IMR-90 (cell line): ENCODE measurements around the gene GUCY1A2. TPM values are rescaled to one million over a fixed set of nuclear protein-coding genes. Genes with fewer than 3 reads are reported as not detected.

Experiments
- ATAC-seq: fragments of 200-7000 bp; cut with Tn5 transposase; 2 replicates; pipeline ENCODE4 v1.9.1; 2020; ENCODE audit warnings: low read depth, mild to moderate bottlenecking, moderate library complexity
- BruUV-seq: library from RNA; stranded (reverse); fragments of 400-500 nt; replicated peaks from 2 replicates; lab custom pipeline; 2021; lab: Mats Ljungman, UMichigan
- CTCF ChIA-PET: fragments of 300-600 bp; formaldehyde crosslinking; extraction: SDS; loops from one replicate; lab custom pipeline; 2021; ENCODE audit warnings: antibody characterized with exemption; lab: Yijun Ruan, JAX
- POLR2A ChIA-PET: fragments of 300-600 bp; sonication (Branson Sonifier 250); formaldehyde crosslinking; loops from one replicate; lab custom pipeline; 2022; ENCODE audit warnings: antibody characterized with exemption; ENCODE audit not compliant: unreplicated experiment; lab: Charles Lee
- DNase-seq: peaks from one replicate; pipeline ENCODE4 v3.0.0; 2013
- H2AFZ ChIP-seq: replicated peaks from 2 replicates; pipeline ENCODE3; 2013; ENCODE audit warnings: low read length, mild to moderate bottlenecking; ENCODE audit not compliant: poor library complexity
- H2AK5ac ChIP-seq: 2 replicates; pipeline ENCODE4 v1.6.1; 2013; ENCODE audit warnings: low read depth, low read length, inconsistent platforms
- H2AK9ac ChIP-seq: replicated peaks from 2 replicates; pipeline ENCODE3; 2013; ENCODE audit warnings: mild to moderate bottlenecking, low read depth, low read length, moderate library complexity; ENCODE audit not compliant: poor library complexity
- H2BK120ac ChIP-seq: 2 replicates; pipeline ENCODE4 v1.6.1; 2013; ENCODE audit warnings: low read depth, low read length, inconsistent platforms
- H2BK15ac ChIP-seq: 3 replicates; pipeline ENCODE4 v1.6.1; 2013; ENCODE audit warnings: low read depth, low read length, inconsistent platforms
- H2BK20ac ChIP-seq: 2 replicates; pipeline ENCODE4 v1.6.1; 2013; ENCODE audit warnings: low read depth, mild to moderate bottlenecking, inconsistent platforms, low read length, moderate library complexity
- H2BK5ac ChIP-seq: 2 replicates; pipeline ENCODE4 v1.6.1; 2013; ENCODE audit warnings: mild to moderate bottlenecking, low read depth, low read length, inconsistent platforms; ENCODE audit not compliant: poor library complexity, severe bottlenecking
- H3K14ac ChIP-seq: replicated peaks from 2 replicates; pipeline ENCODE4 v1.6.1; 2013; ENCODE audit warnings: low read depth, low read length, inconsistent platforms
- H3K18ac ChIP-seq: 2 replicates; pipeline ENCODE4 v1.6.1; 2013; ENCODE audit warnings: low read depth, low read length, control low read depth
- H3K23ac ChIP-seq: 2 replicates; pipeline ENCODE4 v1.6.1; 2013; ENCODE audit warnings: low read depth, low read length, inconsistent platforms
- H3K27ac ChIP-seq: 2 replicates; pipeline ENCODE4 v1.5.1; 2013; ENCODE audit warnings: mild to moderate bottlenecking, control low read depth, low read length; ENCODE audit not compliant: insufficient read depth
- H3K27me3 ChIP-seq: 2 replicates; pipeline ENCODE4 v1.6.1; 2013; ENCODE audit warnings: low read length; ENCODE audit not compliant: control insufficient read depth, insufficient read depth
- H3K36me3 ChIP-seq: 2 replicates; pipeline ENCODE4 v1.6.1; 2013; ENCODE audit warnings: low read length, mixed read lengths; ENCODE audit not compliant: control insufficient read depth, insufficient read depth
- H3K4ac ChIP-seq: 2 replicates; pipeline ENCODE4 v1.6.1; 2013; ENCODE audit warnings: low read depth, low read length, inconsistent platforms
- H3K4me1 ChIP-seq: 2 replicates; pipeline ENCODE4 v1.6.1; 2013; ENCODE audit warnings: low read length, mixed read lengths; ENCODE audit not compliant: control insufficient read depth, insufficient read depth
- H3K4me2 ChIP-seq: 2 replicates; pipeline ENCODE4 v1.6.1; 2013; ENCODE audit warnings: low read depth, mild to moderate bottlenecking, control low read depth, low read length, moderate library complexity
- H3K4me3 ChIP-seq: 2 replicates; pipeline ENCODE4 v1.5.1; 2013; ENCODE audit warnings: low read depth, mild to moderate bottlenecking, control low read depth, low read length, moderate library complexity; ENCODE audit not compliant: insufficient read depth
- H3K56ac ChIP-seq: 2 replicates; pipeline ENCODE4 v1.6.1; 2013; ENCODE audit warnings: low read length, inconsistent platforms; ENCODE audit not compliant: insufficient read depth; ENCODE audit errors: extremely low read depth
- H3K79me1 ChIP-seq, 2 experiments: 2 replicates each; pipeline ENCODE4 v1.6.1; 2013; ENCODE audit warnings: low read length in 2 of 2, inconsistent platforms in 1 of 2, low read depth in 1 of 2
- H3K9ac ChIP-seq: 2 replicates; pipeline ENCODE4 v1.6.1; 2013; ENCODE audit warnings: low read depth, low read length, control low read depth
- H3K9me1 ChIP-seq: 2 replicates; pipeline ENCODE4 v1.6.1; 2013; ENCODE audit warnings: low read length, inconsistent platforms; ENCODE audit not compliant: insufficient read depth
- H3K9me3 ChIP-seq: 2 replicates; pipeline ENCODE4 v1.6.1; 2013; ENCODE audit warnings: low read length; ENCODE audit not compliant: control insufficient read depth, insufficient read depth
- H4K20me1 ChIP-seq: 2 replicates; pipeline ENCODE4 v1.6.1; 2013; ENCODE audit warnings: low read length, inconsistent platforms; ENCODE audit not compliant: insufficient read depth
- H4K5ac ChIP-seq: 2 replicates; pipeline ENCODE4 v1.6.1; 2013; ENCODE audit warnings: mild to moderate bottlenecking, low read depth, low read length, control low read depth
- H4K8ac ChIP-seq, 2 experiments: 2 replicates each; pipeline ENCODE4 v1.6.1; 2013; ENCODE audit warnings: low read depth in 2 of 2, low read length in 2 of 2, control low read depth in 1 of 2, inconsistent platforms in 1 of 2
- H4K91ac ChIP-seq: 2 replicates; pipeline ENCODE4 v1.6.1; 2013; ENCODE audit warnings: low read depth, low read length, inconsistent platforms; ENCODE audit not compliant: insufficient read depth
- BHLHE40 ChIP-seq: fragments of 150-350 bp; IDR thresholded peaks from 2 replicates; pipeline ENCODE4 v1.6.1; 2016; ENCODE audit warnings: mild to moderate bottlenecking, low read depth, low read length
- CEBPB ChIP-seq: IDR thresholded peaks from 2 replicates; pipeline ENCODE4 v1.6.1; 2012; ENCODE audit warnings: low read depth, low read length, improper control_type of control experiment
- CHD1 ChIP-seq: IDR thresholded peaks from 2 replicates; pipeline ENCODE4 v1.6.1; 2012; ENCODE audit warnings: low read depth, low read length, improper control_type of control experiment
- CTCF ChIP-seq: conservative IDR thresholded peaks from 2 replicates; pipeline ENCODE4 v1.5.1; 2012; ENCODE audit warnings: mild to moderate bottlenecking, low read depth, low read length, improper control_type of control experiment
- ELK1 ChIP-seq: fragments of 150-350 bp; IDR thresholded peaks from 2 replicates; pipeline ENCODE4 v1.6.1; 2016; ENCODE audit warnings: low read depth, mild to moderate bottlenecking, low read length, moderate library complexity, borderline replicate concordance
- FOS ChIP-seq: fragments of 150-350 bp; IDR thresholded peaks from 2 replicates; pipeline ENCODE4 v1.6.1; 2016; ENCODE audit warnings: low read depth, low read length
- MAFK ChIP-seq: IDR thresholded peaks from 2 replicates; pipeline ENCODE4 v1.6.1; 2012; ENCODE audit warnings: low read depth, low read length, improper control_type of control experiment
- MAZ ChIP-seq: IDR thresholded peaks from 2 replicates; pipeline ENCODE4 v1.6.1; 2012; ENCODE audit warnings: low read depth, mild to moderate bottlenecking, low read length, improper control_type of control experiment, moderate library complexity, borderline replicate concordance
- MXI1 ChIP-seq: IDR thresholded peaks from 2 replicates; pipeline ENCODE4 v1.6.1; 2012; ENCODE audit warnings: low read depth, mild to moderate bottlenecking, low read length, moderate library complexity, borderline replicate concordance
- NFE2L2 ChIP-seq: fragments of 150-350 bp; IDR thresholded peaks from 2 replicates; pipeline ENCODE4 v1.6.1; 2016; ENCODE audit warnings: low read depth, mild to moderate bottlenecking, low read length
- POLR2A ChIP-seq: IDR thresholded peaks from 2 replicates; pipeline ENCODE4 v1.6.1; 2012; ENCODE audit warnings: mild to moderate bottlenecking, low read depth, low read length
- RAD21 ChIP-seq: IDR thresholded peaks from 2 replicates; pipeline ENCODE4 v1.6.1; 2012; ENCODE audit warnings: low read length, improper control_type of control experiment
- RCOR1 ChIP-seq: IDR thresholded peaks from 2 replicates; pipeline ENCODE4 v1.6.1; 2012; ENCODE audit warnings: mild to moderate bottlenecking, low read length, improper control_type of control experiment; ENCODE audit not compliant: insufficient replicate concordance
- RFX5 ChIP-seq: IDR thresholded peaks from 2 replicates; pipeline ENCODE4 v1.8.0; 2012; ENCODE audit warnings: low read depth, mild to moderate bottlenecking, low read length, moderate library complexity
- SMC3 ChIP-seq: fragments of 150-350 bp; IDR thresholded peaks from 2 replicates; pipeline ENCODE4 v1.6.1; 2016; ENCODE audit warnings: low read depth, mild to moderate bottlenecking, antibody characterized with exemption, low read length, moderate library complexity
- USF2 ChIP-seq: fragments of 150-350 bp; IDR thresholded peaks from 2 replicates; pipeline ENCODE4 v1.6.1; 2017; ENCODE audit warnings: mild to moderate bottlenecking, antibody characterized with exemption, low read length, low read depth
- WGBS, 2 experiments: methylation state at CpG; one replicate each; pipeline versions ENCODE4 v1.1.5 to v1.1.7; 2013; ENCODE audit warnings: missing lambda C conversion rate in 2 of 2; ENCODE audit not compliant: insufficient read length in 1 of 2; ENCODE audit errors: extremely low coverage in 2 of 2; 5-methylcytosine and 5-hydroxymethylcytosine counted together
- dilution Hi-C: fragments of 300-500 bp; cut with HindIII; formaldehyde crosslinking; loops from one replicate; pipeline ENCODE4 v1.14.3; 2018; ENCODE audit warnings: low sequenced_read_pairs; ENCODE audit not compliant: unreplicated experiment
- in situ Hi-C: fragments of 300-500 bp; cut with MboI; formaldehyde crosslinking; loops from 3 replicates; pipeline ENCODE4 v1.14.3; 2019; ENCODE audit warnings: low sequenced_read_pairs, inconsistent platforms, mixed read lengths
- intact Hi-C: fragments of 100-400 bp; cut with micrococcal nuclease; formaldehyde crosslinking; loops from 2 replicates; pipeline ENCODE4 v1.10.0; 2022
- polyA plus RNA-seq, 3 experiments: library from polyadenylated mRNA; depleted of rRNA; stranded (reverse); fragments of >200 nt; gene quantifications; 2 replicates each; pipeline ENCODE4 v1.2.3, GENCODE V29; 2012; ENCODE audit warnings: low replicate concordance in 1 of 3
- total RNA-seq: library from RNA; depleted of rRNA; stranded (reverse); fragments of >200 nt; gene quantifications from 2 replicates; pipeline ENCODE4 v1.2.3, GENCODE V29; 2012

GUCY1A2 gene
- total and polyA plus RNA-seq, 2 of the 4 experiments (the other 2 are of a cell fraction) = under 0.01 to 0.03 TPM

GRCh38 chr11:106997227-106997626, 21.0 kb downstream of the GUCY1A2 start:
- in situ Hi-C loops (no loop called here), dilution Hi-C loops (no loop called here), intact Hi-C loops (no loop called here)
- Histone ChIP-seq H2BK5ac (no peak overlapping the region), H3K4ac (no peak overlapping the region), H3K56ac (no peak overlapping the region), H2AK5ac (no peak overlapping the region), H2BK15ac (no peak overlapping the region), H3K36me3 (no peaks in the 10 kb centered on the region), H3K9ac (no peak overlapping the region), H4K20me1 (no peaks in the 10 kb centered on the region), H3K18ac (no peak overlapping the region), H3K23ac (no peak overlapping the region), H3K27ac (no peak overlapping the region), H4K91ac (no peak overlapping the region), H3K27me3 (no peaks in the 10 kb centered on the region), H3K4me3 (no peak overlapping the region), H4K5ac (no peak overlapping the region), H3K79me1 (no peaks in the 10 kb centered on the region), H2AFZ (no peak overlapping the region), H4K8ac (no peak overlapping the region), H3K9me1 (no peaks in the 10 kb centered on the region), H3K14ac (no peak overlapping the region), H3K9me3 (no peaks in the 10 kb centered on the region), H3K4me2 (no peak overlapping the region), H2BK20ac (no peak overlapping the region), H3K4me1 (no peaks in the 10 kb centered on the region), H2BK120ac (no peak overlapping the region), H2AK9ac (no peak overlapping the region)
- ATAC-seq = no peak
- BruUV-seq = no TSS peak
- no CpG with 5 or more reads among the region's 3 CpGs for WGBS, 2 experiments
- ChIA-PET POLR2A (no interaction called here), CTCF (no interaction called here)
- TF ChIP-seq USF2 (no peak), MAZ (no peak), CHD1 (no peak), MAFK (no peak), SMC3 (no peak), NFE2L2 (no peak), RFX5 (no peak), ELK1 (no peak), CTCF (no peak), CEBPB (no peak), RCOR1 (no peak), FOS (no peak), POLR2A (no peak), MXI1 (no peak), RAD21 (no peak), BHLHE40 (no peak)
- DNase-seq = no peak
